Right atrium auricular region (tissue), 2 donors: ENCODE data around the gene FBXL15. TPM values are rescaled to one million over a fixed set of nuclear protein-coding genes. Genes with fewer than 3 reads are reported as not detected.

ENCODE experiments used
- DNase-seq: peaks from one replicate; pipeline ENCODE4 v3.0.0-alpha.2; 2019; ENCODE audit warnings: low spot score
- H3K27ac ChIP-seq, 2 donors: fragments of 200-600 bp; sonication (generic); 1 replicate in 1 of 2; 2 replicates in 1 of 2; pipeline ENCODE4 v1.5.1; 2016 to 2019
- H3K27me3 ChIP-seq, 2 donors: fragments of 200-600 bp; sonication (generic); one replicate each; pipeline versions ENCODE4 v1.5.1 to v1.6.0; 2017 to 2019
- H3K36me3 ChIP-seq: fragments of 200-600 bp; sonication (generic); one replicate; pipeline ENCODE4 v1.5.1; 2016
- H3K4me1 ChIP-seq, 2 donors: fragments of 200-600 bp; sonication (generic); one replicate each; pipeline versions ENCODE4 v1.5.1 to v1.6.0; 2017 to 2019
- H3K4me3 ChIP-seq, 2 donors: fragments of 200-600 bp; sonication (generic); 1 replicate in 1 of 2; 2 replicates in 1 of 2; pipeline ENCODE4 v1.5.1; 2017 to 2019; ENCODE audit warnings: mild to moderate bottlenecking in 1 of 2, moderate library complexity in 1 of 2
- H3K9me3 ChIP-seq, 2 donors: fragments of 200-600 bp; sonication (generic); one replicate each; pipeline ENCODE4 v1.5.1; 2019
- CTCF ChIP-seq, 2 donors: fragments of 200-600 bp; sonication (generic); IDR thresholded peaks; one replicate each; pipeline ENCODE4 v1.5.1; 2019; ENCODE audit warnings: antibody characterized with exemption in 2 of 2
- total RNA-seq, 2 donors: library from RNA; depleted of rRNA; stranded (reverse); fragments of >200 nt; gene quantifications; one replicate each; pipeline ENCODE4 v1.1.0, GENCODE V29; 2016

The FBXL15 gene
- total RNA-seq, 2 donors from 2014 or later: 16.6 to 21.3 TPM

GRCh38 chr10:102432162-102432950, 11.7 kb downstream of the FBXL15 start, which contains the start of gene CUEDC2:
TSS of gene CUEDC2 (minus strand) at chr10:102432574. CDS start at chr10:102425188, 7,386 bp downstream.
- Histone ChIP-seq H3K9me3 (no peaks in the 10 kb centered on the region), H3K27ac (peak within 1 kb of the TSS; percentile 85 to 90), H3K27me3 (no peaks in the 10 kb centered on the region), H3K4me1 (peaks cover 0 to 21% of the 10 kb centered on the region in 2 donors), H3K36me3 (no peaks in the 10 kb centered on the region), H3K4me3 (peak within 1 kb of the TSS; percentile 92 to 95)
- peak; percentile 97 for DNase-seq
- no peak for TF ChIP-seq CTCF (IDR thresholded peaks at IDR 0.05)

GRCh38 chr10:102433619-102434046, 13.0 kb downstream of the FBXL15 start:
- Histone ChIP-seq H3K27ac (no peak overlapping the region), H3K9me3 (no peaks in the 10 kb centered on the region), H3K36me3 (no peaks in the 10 kb centered on the region), H3K4me3 (no peak overlapping the region), H3K4me1 (peaks cover 0 to 21% of the 10 kb centered on the region in 2 donors), H3K27me3 (no peaks in the 10 kb centered on the region)
- DNase-seq: no peak
- TF ChIP-seq CTCF (IDR thresholded peaks at IDR 0.05): no peak

GRCh38 chr10:102434394-102435132, 13.9 kb downstream of the FBXL15 start:
- Histone ChIP-seq H3K36me3 (no peaks in the 10 kb centered on the region), H3K27me3 (no peaks in the 10 kb centered on the region), H3K4me3 (no peak overlapping the region), H3K27ac (peak overlapping the region in 1 of 2 donors; percentile 48), H3K4me1 (peaks cover 0 to 21% of the 10 kb centered on the region in 2 donors), H3K9me3 (no peaks in the 10 kb centered on the region)
- no peak for TF ChIP-seq CTCF (IDR thresholded peaks at IDR 0.05)
- no peak for DNase-seq

- Histone ChIP-seq H3K36me3 (no peaks in the 10 kb centered on the region), H3K4me3 (peak overlapping the region in 1 of 2 donors; percentile 24), H3K27ac (peak overlapping the region in 1 of 2 donors; percentile 48), H3K9me3 (no peaks in the 10 kb centered on the region), H3K4me1 (peaks cover 0 to 21% of the 10 kb centered on the region in 2 donors), H3K27me3 (no peaks in the 10 kb centered on the region)
- no peak for TF ChIP-seq CTCF (IDR thresholded peaks at IDR 0.05)
- no peak for DNase-seq
These were observed 14.5 kb downstream of the FBXL15 start for GRCh38 chr10:102435133-102435497.

GRCh38 chr10:102435529-102436233, 15.0 kb downstream of the FBXL15 start:
- Histone ChIP-seq H3K27me3 (no peaks in the 10 kb centered on the region), H3K36me3 (no peaks in the 10 kb centered on the region), H3K4me3 (peak overlapping the region in 1 of 2 donors; percentile 24), H3K4me1 (peaks cover 0 to 21% of the 10 kb centered on the region in 2 donors), H3K27ac (peak overlapping the region in 1 of 2 donors; percentile 48), H3K9me3 (no peaks in the 10 kb centered on the region)
- no peak for DNase-seq
- no peak for TF ChIP-seq CTCF (IDR thresholded peaks at IDR 0.05)
